OCI-LY3 (cell line): Measurements from ENCODE around the gene SLC25A43.

Experiments used
- H2AFZ ChIP-seq: fragments of 200-600, 300-600 bp; shearing (Covaris generic); 2 replicates; pipeline ENCODE4 v1.6.0; 2014; ENCODE audit warnings: antibody characterized with exemption, low read depth, low read length
- H3K27ac ChIP-seq: fragments of 200-600, 300-600 bp; sonication (generic); 2 replicates; pipeline ENCODE4 v1.5.1; 2014; ENCODE audit warnings: mild to moderate bottlenecking, low read length, moderate library complexity, mixed read lengths
- H3K27me3 ChIP-seq: fragments of 200-600, 300-600 bp; sonication (generic); 2 replicates; pipeline ENCODE4 v1.6.1; 2014; ENCODE audit warnings: low read depth, low read length, mixed read lengths
- H3K36me3 ChIP-seq: fragments of 200-600, 300-600 bp; sonication (generic); replicated peaks from 2 replicates; pipeline ENCODE3; 2014; ENCODE audit warnings: low read depth, low read length, mixed read lengths
- H3K4me1 ChIP-seq: fragments of 300-600, 200-600 bp; sonication (generic); 2 replicates; pipeline ENCODE4 v1.6.1; 2014; ENCODE audit warnings: low read length, mixed read lengths
- H3K4me2 ChIP-seq: fragments of 200-600, 300-600 bp; sonication (generic); 2 replicates; pipeline ENCODE4 v1.6.1; 2014; ENCODE audit warnings: low read length, mixed read lengths
- H3K4me3 ChIP-seq: fragments of 300-600, 200-600 bp; sonication (generic); 2 replicates; pipeline ENCODE4 v1.5.1; 2014; ENCODE audit warnings: antibody characterized with exemption, mild to moderate bottlenecking, low read length, moderate library complexity
- H3K79me2 ChIP-seq: fragments of 300-600, 200-600 bp; shearing (Covaris generic); 2 replicates; pipeline ENCODE4 v1.6.1; 2014; ENCODE audit warnings: mild to moderate bottlenecking, low read length, mixed read lengths
- H3K9ac ChIP-seq: fragments of 300-600, 200-600 bp; shearing (Covaris generic); 2 replicates; pipeline ENCODE4 v1.6.0; 2014; ENCODE audit warnings: mild to moderate bottlenecking, low read length, moderate library complexity
- H3K9me3 ChIP-seq: fragments of 200-600, 300-600 bp; shearing (Covaris generic); 2 replicates; pipeline ENCODE4 v1.6.1; 2014; ENCODE audit warnings: low read length, mixed read lengths; ENCODE audit not compliant: insufficient read depth
- H4K20me1 ChIP-seq: fragments of 200-600, 300-600 bp; sonication (generic); 2 replicates; pipeline ENCODE4 v1.6.1; 2016; ENCODE audit warnings: low read length, mixed read lengths; ENCODE audit not compliant: insufficient read depth
- CTCF ChIP-seq: fragments of 200-600, 300-600 bp; sonication (generic); IDR thresholded peaks from 2 replicates; pipeline ENCODE4 v1.5.1; 2014; ENCODE audit warnings: antibody characterized with exemption, low read length, low read depth
- EZH2phosphoT487 ChIP-seq: fragments of 200-600 bp; shearing (Covaris generic); IDR thresholded peaks from 2 replicates; pipeline ENCODE4 v1.6.1; 2018; ENCODE audit warnings: antibody characterized with exemption, mixed run types, low read depth

SLC25A43 gene

GRCh38 chrX:119467842-119468550 lies 68.9 kb downstream of the SLC25A43 start, which contains the start of gene SLC25A5:
Gene SLC25A5, plus strand, starts transcription at chrX:119468444. Its CDS starts 72 bp downstream, at chrX:119468516.
- Histone ChIP-seq H3K36me3 (peaks cover 12% of the 10 kb centered on the region), H2AFZ (peak within 1 kb of the TSS; percentile 71; the same call in 1 of the 2 replicates), H3K27me3 (no peaks in the 10 kb centered on the region), H3K9ac (peak within 1 kb of the TSS; percentile 99), H3K4me1 (peaks cover 9% of the 10 kb centered on the region), H3K9me3 (no peaks in the 10 kb centered on the region), H4K20me1 (peaks cover 10% of the 10 kb centered on the region), H3K27ac (peak within 1 kb of the TSS; percentile 84), H3K4me2 (peak within 1 kb of the TSS; percentile 88), H3K79me2 (peaks cover 18% of the 10 kb centered on the region), H3K4me3 (peak within 1 kb of the TSS; percentile 97)
- TF ChIP-seq CTCF (no peak), EZH2phosphoT487 (no peak)

GRCh38 chrX:119468551-119469312 lies 69.6 kb downstream of the SLC25A43 start:
- Histone ChIP-seq H3K4me1 (peaks cover 9% of the 10 kb centered on the region), H3K4me3 (peak overlapping the region; percentile 97), H3K27me3 (no peaks in the 10 kb centered on the region), H3K36me3 (peaks cover 12% of the 10 kb centered on the region), H3K79me2 (peaks cover 18% of the 10 kb centered on the region), H3K9ac (peak overlapping the region; percentile 99), H3K4me2 (peak overlapping the region; percentile 88), H4K20me1 (peaks cover 10% of the 10 kb centered on the region), H3K27ac (peak overlapping the region; percentile 84), H2AFZ (no peak overlapping the region; the same call in 1 of the 2 replicates), H3K9me3 (no peaks in the 10 kb centered on the region)
- TF ChIP-seq EZH2phosphoT487 (no peak), CTCF (peak; percentile 63)

DNA sequence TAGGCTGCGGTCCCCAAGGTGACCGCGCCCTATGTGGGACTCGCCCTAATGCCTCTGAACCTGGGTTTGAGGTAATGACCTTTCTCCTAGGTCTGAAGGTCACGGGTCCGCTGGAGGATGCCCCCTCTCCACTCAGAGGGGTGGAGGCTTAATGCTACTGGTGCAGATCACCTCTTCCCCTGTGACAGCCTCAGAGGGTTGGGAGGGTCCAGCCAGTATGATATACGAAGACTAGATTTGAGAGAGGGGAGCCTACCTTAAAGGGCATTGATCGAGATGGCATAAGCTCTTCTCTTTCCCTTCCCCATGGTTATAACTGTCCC lies 70.1 kb downstream of the SLC25A43 start:
- peaks cover 9% of the 10 kb centered on the region for H3K4me1 ChIP-seq
- H3K79me2 ChIP-seq: peaks cover 18% of the 10 kb centered on the region
- H2AFZ ChIP-seq: no peak overlapping the region
- no peaks in the 10 kb centered on the region for H3K27me3 ChIP-seq
- TF ChIP-seq EZH2phosphoT487 (no peak), CTCF (no peak)
- H3K9me3 ChIP-seq: no peaks in the 10 kb centered on the region
- peak overlapping the region; percentile 29; the same call in 1 of the 2 replicates for H3K27ac ChIP-seq
- peak overlapping the region; percentile 97 for H3K4me3 ChIP-seq
- peak overlapping the region; percentile 79 for H3K9ac ChIP-seq
- H3K36me3 ChIP-seq: peaks cover 12% of the 10 kb centered on the region
- H3K4me2 ChIP-seq: peak overlapping the region; percentile 88
- peaks cover 10% of the 10 kb centered on the region for H4K20me1 ChIP-seq
